NB4 (cell line): ENCODE results near the gene FKBP1B.

Experiments
- DNase-seq: peaks from one replicate; pipeline ENCODE4 v3.0.0; 2010; ENCODE audit warnings: low read depth
- H3K4me3 ChIP-seq: one replicate; pipeline ENCODE4 v1.5.1; 2011; ENCODE audit warnings: mild to moderate bottlenecking, low read depth, low read length, moderate library complexity
- MAX ChIP-seq: IDR thresholded peaks from 2 replicates; pipeline ENCODE4 v1.6.1; 2011; ENCODE audit warnings: low read depth, low read length
- MYC ChIP-seq: IDR thresholded peaks from 2 replicates; pipeline ENCODE4 v1.6.1; 2011; ENCODE audit warnings: low read depth, low read length
- POLR2A ChIP-seq: IDR thresholded peaks from 2 replicates; pipeline ENCODE4 v1.6.1; 2011; ENCODE audit warnings: mild to moderate bottlenecking; ENCODE audit not compliant: insufficient read length; ENCODE audit errors: extremely low read depth
- TF ChIP-seq, protein P1 (sequence below): IDR thresholded peaks from one replicate; pipeline ENCODE4 v1.5.1; 2012; ENCODE audit warnings: low read depth, low read length

Gene FKBP1B

DNA sequence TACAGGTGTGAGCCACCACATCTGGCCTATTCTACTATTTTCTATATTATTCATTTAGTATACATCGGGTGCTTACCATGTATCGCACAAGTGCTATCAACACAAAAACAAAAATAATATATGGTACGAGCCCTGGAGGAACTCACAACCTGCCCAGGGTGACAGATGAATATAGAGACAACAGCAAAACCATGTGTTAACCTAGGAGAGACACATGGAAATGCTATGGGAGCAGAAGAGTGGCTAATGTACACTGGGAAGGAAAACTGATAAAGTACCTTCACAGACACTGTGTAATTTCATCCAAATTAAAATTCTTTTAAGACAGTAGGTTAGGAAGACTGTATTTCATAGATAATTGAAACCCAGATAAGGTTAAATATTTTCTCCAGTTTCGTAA, 22.7 kb downstream of the FKBP1B start:
- no peak overlapping the region for H3K4me3 ChIP-seq
- no peak for DNase-seq
- TF ChIP-seq MAX (no peak), MYC (no peak), POLR2A (no peak)
- TF ChIP-seq, protein P1, sequence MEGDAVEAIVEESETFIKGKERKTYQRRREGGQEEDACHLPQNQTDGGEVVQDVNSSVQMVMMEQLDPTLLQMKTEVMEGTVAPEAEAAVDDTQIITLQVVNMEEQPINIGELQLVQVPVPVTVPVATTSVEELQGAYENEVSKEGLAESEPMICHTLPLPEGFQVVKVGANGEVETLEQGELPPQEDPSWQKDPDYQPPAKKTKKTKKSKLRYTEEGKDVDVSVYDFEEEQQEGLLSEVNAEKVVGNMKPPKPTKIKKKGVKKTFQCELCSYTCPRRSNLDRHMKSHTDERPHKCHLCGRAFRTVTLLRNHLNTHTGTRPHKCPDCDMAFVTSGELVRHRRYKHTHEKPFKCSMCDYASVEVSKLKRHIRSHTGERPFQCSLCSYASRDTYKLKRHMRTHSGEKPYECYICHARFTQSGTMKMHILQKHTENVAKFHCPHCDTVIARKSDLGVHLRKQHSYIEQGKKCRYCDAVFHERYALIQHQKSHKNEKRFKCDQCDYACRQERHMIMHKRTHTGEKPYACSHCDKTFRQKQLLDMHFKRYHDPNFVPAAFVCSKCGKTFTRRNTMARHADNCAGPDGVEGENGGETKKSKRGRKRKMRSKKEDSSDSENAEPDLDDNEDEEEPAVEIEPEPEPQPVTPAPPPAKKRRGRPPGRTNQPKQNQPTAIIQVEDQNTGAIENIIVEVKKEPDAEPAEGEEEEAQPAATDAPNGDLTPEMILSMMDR: no peak

DNA sequence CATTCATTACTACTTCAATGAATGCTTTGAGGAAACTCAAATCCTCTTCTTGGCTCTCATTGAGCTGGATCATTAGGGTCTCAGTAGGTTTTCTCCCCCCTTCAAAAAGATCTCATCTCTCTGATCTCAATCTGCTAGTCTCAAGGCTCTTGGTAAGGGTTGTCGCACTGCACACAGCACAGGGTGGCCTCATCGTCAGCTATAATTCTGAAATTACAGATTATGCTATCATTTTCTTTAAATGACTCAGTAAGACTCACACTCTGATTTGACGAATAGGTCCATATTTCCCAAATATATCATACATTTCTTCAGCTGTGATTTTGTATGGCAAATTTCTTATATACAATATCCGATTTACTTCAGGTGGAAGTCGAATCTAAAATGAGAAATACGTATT, 24.3 kb downstream of the FKBP1B start:
- no peak for TF ChIP-seq MYC
- no peak for DNase-seq

GRCh38 chr2:24075259-24075658, 25.7 kb downstream of the FKBP1B start:
- H3K4me3 ChIP-seq: peak overlapping the region; percentile 79
- TF ChIP-seq POLR2A (no peak), MYC (no peak), MAX (no peak)
- TF ChIP-seq, protein P1: no peak
- no peak for DNase-seq

More for the DNA sequence above, 24.3 kb downstream of the FKBP1B start:
- peak overlapping the region; percentile 4 for H3K4me3 ChIP-seq

DNA sequence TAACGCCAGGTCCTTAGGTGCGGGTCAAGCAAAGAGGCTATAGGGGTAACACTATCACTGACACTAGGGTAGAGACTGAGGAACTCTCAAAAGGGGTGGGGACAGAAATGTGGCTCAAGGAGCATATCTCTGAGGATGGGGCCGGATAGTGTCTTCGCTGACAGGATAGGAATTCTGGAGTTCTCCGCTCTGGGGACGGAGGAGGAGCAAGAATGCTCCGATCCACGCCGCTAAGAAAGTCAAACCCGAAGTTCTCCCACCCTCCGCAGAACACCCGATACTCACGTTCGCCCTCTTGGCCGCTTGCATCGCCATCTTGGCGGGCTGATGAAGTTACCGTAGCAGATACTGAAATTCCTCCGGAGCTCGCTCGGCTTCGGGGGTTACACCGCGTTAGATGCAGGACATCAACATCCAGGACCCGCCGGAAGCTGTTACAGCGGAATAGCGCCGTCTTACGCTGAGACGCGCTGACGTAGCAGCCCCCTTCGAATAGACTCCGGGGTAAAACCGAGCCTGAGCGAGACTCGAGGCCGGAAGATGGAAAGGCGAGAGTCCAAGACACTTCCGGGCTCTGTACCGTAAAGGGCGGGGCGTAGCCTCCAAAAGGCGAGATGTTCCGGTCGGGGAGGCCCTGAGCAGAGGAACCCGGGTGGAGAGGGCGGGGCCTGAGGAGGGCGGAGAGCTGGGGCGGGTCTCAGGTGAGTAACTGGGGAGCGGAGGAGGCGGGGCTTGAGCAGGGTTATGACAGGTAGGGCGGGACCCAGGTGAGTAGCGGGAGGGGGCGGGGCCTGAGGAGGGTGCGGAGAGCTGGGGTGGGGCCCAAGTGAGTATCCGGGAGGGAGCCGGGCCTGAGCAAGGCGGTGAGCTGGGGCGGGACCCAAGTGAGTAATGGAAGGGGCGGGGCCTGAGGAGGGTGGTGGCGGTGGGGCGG, 26.6 kb downstream of the FKBP1B start, which contains the start of gene SF3B6:
Gene SF3B6, minus strand, starts transcription at position 412 of the 934 bp plus-strand sequence. Its CDS starts 97 bp downstream, at position 315.
- H3K4me3 ChIP-seq: peak within 1 kb of the TSS; percentile 79
- TF ChIP-seq MYC: peak; percentile 72
- TF ChIP-seq MAX: peak; percentile 51
- TF ChIP-seq, protein P1: no peak
- TF ChIP-seq POLR2A: peak; percentile 91
- DNase-seq: peak; percentile 100

- peak; percentile 75 for DNase-seq
- peak overlapping the region; percentile 79 for H3K4me3 ChIP-seq
- TF ChIP-seq MYC: peak; percentile 61
- TF ChIP-seq, protein P1: no peak
- TF ChIP-seq MAX: peak; percentile 65
- peak; percentile 27 for TF ChIP-seq POLR2A
Observed at GRCh38 chr2:24076849-24077534, 27.5 kb downstream of the FKBP1B start.

DNA sequence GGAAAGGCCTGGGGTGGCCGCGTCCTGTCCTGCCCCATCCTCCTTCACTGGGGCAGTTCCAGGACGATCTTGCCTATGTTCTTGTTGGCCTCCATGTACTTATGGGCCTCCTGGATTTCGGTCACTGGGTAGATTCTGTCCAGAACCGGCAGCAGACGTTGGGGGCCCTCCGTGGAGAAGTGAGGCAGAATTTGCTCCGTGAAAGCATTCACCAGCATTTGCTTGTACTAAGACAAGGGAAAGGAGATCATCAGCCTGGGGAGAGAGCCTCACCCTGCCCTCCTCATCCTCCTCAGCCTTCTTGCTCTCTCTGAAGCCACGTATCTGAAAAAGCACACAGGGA, 28.0 kb downstream of the FKBP1B start:
- H3K4me3 ChIP-seq: peak overlapping the region; percentile 79
- DNase-seq: no peak
- TF ChIP-seq POLR2A (no peak), MYC (no peak), MAX (no peak)
- TF ChIP-seq, protein P1: no peak
